DOHH2 (cell line): ENCODE measurements around the gene PLSCR3.

Experiments used
- H3F3A ChIP-seq: fragments of 200-600 bp; sonication (generic), shearing (Covaris generic); 2 replicates; pipeline ENCODE4 v1.6.0; 2016; ENCODE audit warnings: antibody characterized with exemption, mild to moderate bottlenecking; ENCODE audit not compliant: control insufficient read depth, insufficient read depth
- H3K27ac ChIP-seq: fragments of 200-600 bp; sonication (generic); 2 replicates; pipeline ENCODE4 v1.5.1; 2014; ENCODE audit warnings: low read depth, mild to moderate bottlenecking, low read length, moderate library complexity
- H3K27me3 ChIP-seq: fragments of 200-600 bp; sonication (generic); 2 replicates; pipeline ENCODE4 v1.6.1; 2014; ENCODE audit warnings: mild to moderate bottlenecking, low read length, mixed read lengths; ENCODE audit not compliant: control insufficient read depth
- H3K36me3 ChIP-seq: fragments of 200-600 bp; sonication (generic); 2 replicates; pipeline ENCODE4 v1.6.1; 2014; ENCODE audit warnings: mild to moderate bottlenecking, low read length, moderate library complexity, mixed read lengths; ENCODE audit not compliant: control insufficient read depth
- H3K4me1 ChIP-seq: fragments of 200-600 bp; sonication (generic); 2 replicates; pipeline ENCODE4 v1.6.1; 2014; ENCODE audit warnings: mild to moderate bottlenecking, low read length, mixed read lengths; ENCODE audit not compliant: control insufficient read depth
- H3K4me2 ChIP-seq: fragments of 200-600 bp; sonication (generic); 2 replicates; pipeline ENCODE4 v1.6.0; 2014; ENCODE audit warnings: mild to moderate bottlenecking, low read length, moderate library complexity
- H3K4me3 ChIP-seq: fragments of 200-600 bp; sonication (generic); 2 replicates; pipeline ENCODE4 v1.5.1; 2014; ENCODE audit warnings: mild to moderate bottlenecking, low read length, mixed read lengths
- H3K79me2 ChIP-seq: fragments of 200-600 bp; sonication (generic); 2 replicates; pipeline ENCODE4 v1.6.1; 2014; ENCODE audit warnings: mild to moderate bottlenecking, low read length, mixed read lengths; ENCODE audit not compliant: control insufficient read depth
- H3K9me2 ChIP-seq: fragments of 200-600 bp; sonication (generic); replicated peaks from 2 replicates; pipeline ENCODE4 v1.6.1; 2014; ENCODE audit warnings: mild to moderate bottlenecking, low read length, mixed read lengths; ENCODE audit not compliant: control insufficient read depth
- H3K9me3 ChIP-seq: fragments of 200-600 bp; sonication (generic); 2 replicates; pipeline ENCODE4 v1.6.1; 2014; ENCODE audit warnings: antibody characterized with exemption, low read length, mixed read lengths; ENCODE audit not compliant: control insufficient read depth, insufficient read depth
- H4K20me1 ChIP-seq: fragments of 200-600 bp; sonication (generic); 2 replicates; pipeline ENCODE4 v1.6.0; 2014; ENCODE audit warnings: low read depth, mild to moderate bottlenecking, antibody characterized with exemption, low read length, moderate library complexity; ENCODE audit not compliant: control insufficient read depth, insufficient read depth
- EZH2phosphoT487 ChIP-seq: fragments of 200-600 bp; sonication (generic); IDR thresholded peaks from 2 replicates; pipeline ENCODE4 v1.6.1; 2017; ENCODE audit warnings: borderline replicate concordance, mild to moderate bottlenecking, antibody characterized with exemption, low read length, moderate library complexity, mixed read lengths
- TF ChIP-seq, protein P1 (sequence below): fragments of 200-600 bp; sonication (generic); IDR thresholded peaks from one replicate; pipeline ENCODE4 v1.5.1; 2014; ENCODE audit warnings: antibody characterized with exemption, mild to moderate bottlenecking, low read depth, low read length; ENCODE audit not compliant: poor library complexity, severe bottlenecking

Gene PLSCR3

DNA sequence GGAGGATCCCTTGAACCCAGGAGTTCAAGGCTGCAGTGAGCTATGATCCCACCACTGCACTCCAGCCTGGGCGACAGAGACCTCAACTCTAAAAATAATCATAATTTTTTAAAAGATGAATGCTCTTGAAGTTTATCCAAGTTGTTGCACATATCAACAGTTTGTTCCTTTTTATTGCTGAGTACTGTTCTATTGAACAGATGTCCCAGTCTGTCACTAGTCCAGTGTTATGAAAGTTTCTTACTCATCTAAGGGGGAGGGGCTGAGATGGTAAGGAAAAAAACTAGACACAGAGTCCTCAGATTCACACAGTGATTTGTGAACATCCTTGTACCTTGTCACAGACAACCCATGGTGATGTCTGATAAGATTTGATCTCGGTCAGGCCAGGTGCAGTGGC is 54.1 kb downstream of the PLSCR3 start:
- H3K27me3 ChIP-seq = no peaks in the 10 kb centered on the region
- peaks cover 37% of the 10 kb centered on the region for H3K79me2 ChIP-seq
- H4K20me1 ChIP-seq = no peaks in the 10 kb centered on the region
- peaks cover 33% of the 10 kb centered on the region for H3K4me1 ChIP-seq
- peaks cover 53% of the 10 kb centered on the region for H3K36me3 ChIP-seq
- H3K9me3 ChIP-seq = no peaks in the 10 kb centered on the region
- H3K4me3 ChIP-seq = no peak overlapping the region
- no peaks in the 10 kb centered on the region for H3K9me2 ChIP-seq
- no peak overlapping the region for H3K4me2 ChIP-seq
- H3F3A ChIP-seq = peaks cover 7% of the 10 kb centered on the region
- TF ChIP-seq, protein P1, sequence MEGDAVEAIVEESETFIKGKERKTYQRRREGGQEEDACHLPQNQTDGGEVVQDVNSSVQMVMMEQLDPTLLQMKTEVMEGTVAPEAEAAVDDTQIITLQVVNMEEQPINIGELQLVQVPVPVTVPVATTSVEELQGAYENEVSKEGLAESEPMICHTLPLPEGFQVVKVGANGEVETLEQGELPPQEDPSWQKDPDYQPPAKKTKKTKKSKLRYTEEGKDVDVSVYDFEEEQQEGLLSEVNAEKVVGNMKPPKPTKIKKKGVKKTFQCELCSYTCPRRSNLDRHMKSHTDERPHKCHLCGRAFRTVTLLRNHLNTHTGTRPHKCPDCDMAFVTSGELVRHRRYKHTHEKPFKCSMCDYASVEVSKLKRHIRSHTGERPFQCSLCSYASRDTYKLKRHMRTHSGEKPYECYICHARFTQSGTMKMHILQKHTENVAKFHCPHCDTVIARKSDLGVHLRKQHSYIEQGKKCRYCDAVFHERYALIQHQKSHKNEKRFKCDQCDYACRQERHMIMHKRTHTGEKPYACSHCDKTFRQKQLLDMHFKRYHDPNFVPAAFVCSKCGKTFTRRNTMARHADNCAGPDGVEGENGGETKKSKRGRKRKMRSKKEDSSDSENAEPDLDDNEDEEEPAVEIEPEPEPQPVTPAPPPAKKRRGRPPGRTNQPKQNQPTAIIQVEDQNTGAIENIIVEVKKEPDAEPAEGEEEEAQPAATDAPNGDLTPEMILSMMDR = no peak
- TF ChIP-seq EZH2phosphoT487 = no peak
- H3K27ac ChIP-seq = no peak overlapping the region
